Activated T-helper 1 cell treated with Interleukin-2 at 50 U/mL for 16 hours (primary cell): ENCODE measurements around the gene ATXN1.
"Not testable (repeated sequence)": the region's sequence is repeated elsewhere in the genome, so short reads cannot be mapped to it uniquely, and the experiment has no call there.

ENCODE experiments used
- DNase-seq: peaks from one replicate; pipeline ENCODE4 v3.0.0-alpha.2; 2020; ENCODE audit warnings: low read depth

Gene ATXN1

GRCh38 chr6:16760516-16761470 lies at the start of gene ATXN1:
ATXN1 (minus strand) TSS chr6:16761460.
- DNase-seq: no peak

GRCh38 chr6:16810411-16810810 lies 49.2 kb upstream of the ATXN1 start:
- DNase-seq: no peak

GRCh38 chr6:16809753-16810358 lies 48.6 kb upstream of the ATXN1 start:
- DNase-seq: no peak

DNA sequence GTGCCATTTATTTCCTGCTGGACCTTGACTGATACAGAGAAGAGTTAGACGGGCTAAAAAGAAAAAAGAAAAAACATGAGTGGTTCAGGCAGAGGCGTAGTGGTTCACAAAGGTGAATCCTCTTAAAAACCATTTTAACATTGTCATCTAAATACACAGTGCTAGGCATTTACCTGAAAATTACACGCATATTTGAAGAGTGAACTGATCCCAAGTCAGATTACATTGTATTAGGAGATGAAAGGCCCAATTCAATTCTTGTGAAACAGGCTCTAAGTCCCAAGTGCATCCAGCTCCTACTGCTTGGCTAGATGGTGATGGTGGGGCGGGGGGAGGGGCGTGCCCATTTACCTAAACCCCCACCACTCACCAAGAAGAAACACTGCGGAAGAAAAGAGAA lies 46.7 kb upstream of the ATXN1 start:
- DNase-seq: no peak

- no peak for DNase-seq
Measured at GRCh38 chr6:16806363-16806762, 45.1 kb upstream of the ATXN1 start.

DNA sequence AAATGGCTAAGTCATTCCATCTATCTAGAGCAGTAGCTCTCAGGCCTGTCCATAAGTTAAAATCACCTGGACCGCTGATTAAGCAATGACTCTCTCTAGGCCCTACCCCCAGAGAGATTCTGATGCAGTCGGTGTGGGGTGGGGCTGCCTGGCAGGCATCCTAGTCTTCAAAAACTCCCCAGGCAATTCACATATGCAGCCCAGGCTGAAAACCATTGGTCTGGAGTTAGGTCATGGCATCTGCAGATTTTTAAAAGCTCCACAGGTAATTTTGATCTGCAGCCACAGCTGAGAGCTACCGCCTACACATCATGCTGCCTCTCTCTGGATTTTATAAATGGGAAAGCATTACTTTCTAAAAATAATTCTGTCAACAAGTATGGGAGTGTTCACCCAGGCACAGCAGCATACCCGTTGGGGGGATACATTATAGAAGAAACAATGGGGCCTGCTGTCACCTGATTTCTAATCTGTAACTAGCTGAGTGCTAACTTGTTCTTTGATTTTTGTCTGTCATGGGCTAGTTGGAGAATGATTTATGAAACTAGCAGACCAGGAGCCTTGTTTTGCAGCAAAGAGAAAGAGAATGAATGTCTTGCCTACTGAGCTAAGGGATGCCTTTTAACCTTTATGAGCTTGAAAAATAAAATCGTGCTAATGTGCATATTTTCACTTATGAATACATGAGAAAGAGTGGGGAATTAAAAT lies 44.1 kb upstream of the ATXN1 start:
- no peak for DNase-seq

DNA sequence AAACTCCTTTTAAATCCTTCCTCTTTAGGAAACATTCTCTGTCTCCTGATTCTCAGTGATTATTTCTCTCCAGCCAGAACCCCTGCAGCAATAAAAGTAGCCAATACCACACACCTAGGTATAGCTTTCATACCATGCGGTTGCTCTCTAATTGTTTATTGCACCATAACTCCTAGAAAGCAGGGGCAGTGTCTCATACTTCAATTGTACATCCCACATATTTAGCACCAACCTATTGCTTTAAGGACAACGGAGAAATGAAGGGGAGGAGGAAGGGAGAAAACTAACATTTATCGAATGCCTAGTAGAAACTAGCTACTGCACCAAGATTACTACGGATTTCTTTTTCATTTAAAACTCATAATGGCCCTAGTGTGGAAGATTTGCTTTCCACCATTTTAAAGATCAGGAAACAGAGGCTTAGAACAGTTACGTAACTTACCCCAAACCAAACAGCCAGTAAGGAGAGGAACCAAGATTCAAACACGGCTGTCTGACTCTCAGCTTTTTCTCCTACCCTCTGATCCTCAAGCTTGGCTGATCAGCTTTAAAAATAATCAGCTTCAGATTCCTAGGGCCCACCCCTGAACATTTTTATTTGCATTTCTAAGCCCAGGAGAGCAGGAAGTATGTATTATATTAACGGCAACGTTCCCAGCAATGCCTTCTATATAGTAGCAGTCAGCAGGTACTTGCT lies 43.4 kb upstream of the ATXN1 start:
- DNase-seq: no peak

GRCh38 chr6:16803294-16804200 lies 42.3 kb upstream of the ATXN1 start:
- DNase-seq: no peak

GRCh38 chr6:16802071-16802470 lies 40.8 kb upstream of the ATXN1 start:
- no peak for DNase-seq

DNA sequence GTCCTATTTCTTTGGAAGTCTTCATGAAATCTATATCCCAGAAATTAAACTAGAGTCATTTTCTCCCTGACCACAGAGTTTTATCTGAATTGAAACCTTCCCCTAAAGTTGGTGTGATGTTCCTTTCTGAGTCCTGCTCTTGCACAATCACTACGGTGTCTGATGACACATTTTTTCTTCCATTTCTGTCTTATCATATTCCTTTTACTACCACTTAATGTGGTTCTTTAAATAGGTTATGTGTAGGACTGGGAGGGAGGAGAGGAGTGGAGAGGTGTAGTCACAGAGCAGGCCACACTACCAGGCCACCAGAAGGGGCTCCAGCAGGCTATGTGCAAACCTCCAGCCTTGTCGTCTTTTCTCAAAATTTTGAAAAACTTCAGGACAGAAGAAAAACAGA lies 39.7 kb upstream of the ATXN1 start:
- DNase-seq: no peak

- DNase-seq: no peak
Measured at GRCh38 chr6:16800341-16800740, 39.1 kb upstream of the ATXN1 start.

- DNase-seq: no peak
Measured at GRCh38 chr6:16799279-16800193, 38.3 kb upstream of the ATXN1 start.

DNA sequence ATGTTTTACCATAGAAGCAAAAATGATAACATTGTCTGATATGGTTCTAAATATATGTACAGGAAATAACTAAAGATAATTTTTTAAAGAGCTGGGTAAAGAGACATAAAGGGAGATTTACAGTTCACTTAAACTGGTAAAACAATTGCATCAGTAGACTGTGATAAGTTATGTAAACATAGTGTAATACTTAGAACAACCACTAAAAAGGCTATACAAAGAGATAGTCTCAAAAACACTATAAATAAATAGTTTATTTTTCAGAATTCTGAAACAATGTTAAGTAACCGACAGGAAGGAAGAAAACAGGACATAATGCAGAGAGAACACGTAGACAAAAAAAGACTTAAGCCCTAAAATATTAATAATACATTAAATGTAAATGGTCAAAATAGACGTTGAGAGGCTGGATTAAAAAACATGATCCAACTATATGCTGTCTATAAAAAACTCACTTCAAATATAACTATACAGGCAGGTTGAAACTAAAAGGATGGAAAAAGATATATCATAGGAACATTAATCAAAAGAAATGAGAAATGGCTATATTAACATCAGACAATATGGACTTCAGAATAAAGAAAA lies 32.7 kb upstream of the ATXN1 start:
- no peak for DNase-seq

GRCh38 chr6:16789329-16790038 lies 28.2 kb upstream of the ATXN1 start:
- no peak for DNase-seq

- no peak for DNase-seq
Measured at GRCh38 chr6:16787128-16787682, 25.9 kb upstream of the ATXN1 start.

DNA sequence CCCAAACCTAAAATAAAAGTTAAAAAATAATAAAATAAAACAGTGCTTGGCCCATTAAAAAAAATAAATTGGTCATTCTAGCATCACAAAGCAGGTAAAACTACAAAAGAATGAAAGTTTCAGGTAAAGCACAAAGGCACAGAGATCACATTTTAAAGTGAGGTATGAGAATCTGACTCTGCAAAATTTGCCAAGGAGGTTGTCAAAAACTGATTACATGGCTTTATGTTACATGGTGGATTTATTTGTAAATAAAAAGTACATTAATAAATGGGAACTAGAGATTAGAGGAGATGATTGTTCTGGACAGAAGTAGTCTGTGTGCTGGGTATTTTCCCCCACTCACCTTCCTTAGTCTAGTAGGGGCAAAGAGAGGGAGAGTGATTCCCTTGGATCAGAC lies 24.2 kb upstream of the ATXN1 start:
- no peak for DNase-seq

DNA sequence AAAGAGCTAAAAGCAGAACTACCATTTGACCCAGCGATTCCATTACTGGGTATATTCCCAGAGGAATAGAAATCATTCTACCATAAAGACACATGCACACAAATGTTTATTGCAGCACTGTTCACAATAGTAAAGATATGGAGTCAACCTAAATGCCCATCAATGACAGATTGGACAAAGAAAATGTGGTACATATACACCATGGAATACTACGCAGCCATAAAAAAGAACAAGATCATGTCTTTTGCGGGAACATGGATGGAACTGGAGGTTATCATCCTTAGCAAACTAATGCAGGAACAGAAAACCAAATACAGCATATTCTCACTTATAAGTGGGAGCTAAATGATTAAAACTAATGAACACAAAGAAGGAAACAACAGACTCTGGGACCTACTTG lies 23.7 kb upstream of the ATXN1 start:
- DNase-seq: not testable (repeated sequence)

DNA sequence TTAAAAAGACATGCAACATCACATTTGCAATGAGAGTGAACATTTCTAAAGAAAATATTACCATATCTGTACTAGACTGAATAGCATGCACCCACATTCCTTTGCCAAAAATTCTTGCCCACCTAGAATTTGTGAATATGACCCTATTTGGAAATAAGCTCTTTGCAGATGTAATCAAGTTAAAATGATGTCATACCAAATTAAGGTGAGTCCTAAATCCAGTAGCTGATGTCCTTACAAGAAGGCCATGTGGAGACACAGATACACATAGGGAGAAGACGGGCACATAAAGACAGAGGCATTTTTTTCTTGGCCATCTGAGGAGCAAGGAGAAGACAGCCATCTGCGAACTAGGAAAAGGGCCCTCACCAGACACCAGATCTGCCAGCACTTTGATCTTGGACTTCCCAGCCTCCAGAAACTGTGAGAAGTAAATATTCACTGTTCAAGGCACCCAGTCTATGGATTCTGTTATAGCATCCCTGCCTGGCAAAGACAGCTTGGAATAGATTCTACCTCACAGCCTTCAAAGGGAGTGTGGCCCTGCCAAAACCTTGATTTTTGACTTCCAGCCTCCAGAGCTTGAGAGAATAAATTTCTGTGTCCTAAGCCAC lies 22.8 kb upstream of the ATXN1 start:
- no peak for DNase-seq
